Measurements from ENCODE around the gene FADS3.

Gene FADS3

DNA sequence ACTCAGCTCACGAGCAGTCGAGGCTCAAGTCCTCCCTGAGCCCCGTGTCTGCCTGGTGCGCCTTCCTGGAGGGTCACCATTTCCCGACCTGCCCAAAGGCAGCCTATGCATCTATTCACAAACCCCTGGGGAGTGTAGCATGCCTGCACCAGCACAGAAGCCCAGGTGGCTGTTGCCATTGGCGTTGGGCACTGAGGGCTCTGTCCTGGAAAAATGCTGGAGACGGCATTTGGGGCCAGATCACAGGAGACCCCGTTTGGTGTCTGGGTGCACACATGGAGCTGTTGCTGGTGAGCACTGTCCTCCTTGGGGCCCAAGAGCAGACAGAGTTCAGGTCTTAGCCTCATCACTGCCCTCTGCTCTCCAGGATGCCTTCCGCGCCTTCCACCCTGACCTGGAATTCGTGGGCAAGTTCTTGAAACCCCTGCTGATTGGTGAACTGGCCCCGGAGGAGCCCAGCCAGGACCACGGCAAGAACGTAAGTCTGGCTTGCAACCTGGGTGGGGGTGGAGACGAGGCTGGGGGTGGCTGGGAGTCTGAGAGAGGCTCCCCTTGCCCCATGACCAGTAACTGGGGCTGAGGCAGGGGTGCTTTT lies 53.8 kb downstream of the FADS3 start:
- no peak for DNase-seq (ENCODE audit: low spot score)
- TF ChIP-seq, protein P1, sequence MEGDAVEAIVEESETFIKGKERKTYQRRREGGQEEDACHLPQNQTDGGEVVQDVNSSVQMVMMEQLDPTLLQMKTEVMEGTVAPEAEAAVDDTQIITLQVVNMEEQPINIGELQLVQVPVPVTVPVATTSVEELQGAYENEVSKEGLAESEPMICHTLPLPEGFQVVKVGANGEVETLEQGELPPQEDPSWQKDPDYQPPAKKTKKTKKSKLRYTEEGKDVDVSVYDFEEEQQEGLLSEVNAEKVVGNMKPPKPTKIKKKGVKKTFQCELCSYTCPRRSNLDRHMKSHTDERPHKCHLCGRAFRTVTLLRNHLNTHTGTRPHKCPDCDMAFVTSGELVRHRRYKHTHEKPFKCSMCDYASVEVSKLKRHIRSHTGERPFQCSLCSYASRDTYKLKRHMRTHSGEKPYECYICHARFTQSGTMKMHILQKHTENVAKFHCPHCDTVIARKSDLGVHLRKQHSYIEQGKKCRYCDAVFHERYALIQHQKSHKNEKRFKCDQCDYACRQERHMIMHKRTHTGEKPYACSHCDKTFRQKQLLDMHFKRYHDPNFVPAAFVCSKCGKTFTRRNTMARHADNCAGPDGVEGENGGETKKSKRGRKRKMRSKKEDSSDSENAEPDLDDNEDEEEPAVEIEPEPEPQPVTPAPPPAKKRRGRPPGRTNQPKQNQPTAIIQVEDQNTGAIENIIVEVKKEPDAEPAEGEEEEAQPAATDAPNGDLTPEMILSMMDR (IDR thresholded peaks at IDR 0.05; ENCODE audit: extremely low read depth, missing control alignments) = no peak

DNA sequence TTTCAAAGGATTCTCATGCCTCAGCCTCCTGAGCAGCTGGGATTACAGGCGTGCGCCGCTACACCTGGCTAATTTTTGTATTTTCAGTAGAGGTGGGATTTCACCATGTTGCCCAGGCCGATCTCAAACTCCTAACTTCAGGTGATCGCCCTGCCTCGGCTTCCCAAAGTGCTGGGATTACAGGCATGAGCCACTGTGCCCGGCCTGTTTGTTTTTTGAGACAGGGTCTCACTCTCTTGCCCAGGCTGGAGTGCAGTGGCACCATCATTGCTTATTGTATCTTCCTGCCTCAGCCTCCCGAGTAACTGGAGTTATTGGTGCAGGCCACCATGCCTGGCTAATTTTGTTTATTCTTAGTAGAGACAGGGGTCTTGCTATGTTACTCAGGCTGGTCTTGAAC lies 55.2 kb downstream of the FADS3 start:
- TF ChIP-seq, protein P1 (IDR thresholded peaks at IDR 0.05; ENCODE audit: extremely low read depth, missing control alignments) = no peak
- DNase-seq (ENCODE audit: low spot score) = no peak

DNA sequence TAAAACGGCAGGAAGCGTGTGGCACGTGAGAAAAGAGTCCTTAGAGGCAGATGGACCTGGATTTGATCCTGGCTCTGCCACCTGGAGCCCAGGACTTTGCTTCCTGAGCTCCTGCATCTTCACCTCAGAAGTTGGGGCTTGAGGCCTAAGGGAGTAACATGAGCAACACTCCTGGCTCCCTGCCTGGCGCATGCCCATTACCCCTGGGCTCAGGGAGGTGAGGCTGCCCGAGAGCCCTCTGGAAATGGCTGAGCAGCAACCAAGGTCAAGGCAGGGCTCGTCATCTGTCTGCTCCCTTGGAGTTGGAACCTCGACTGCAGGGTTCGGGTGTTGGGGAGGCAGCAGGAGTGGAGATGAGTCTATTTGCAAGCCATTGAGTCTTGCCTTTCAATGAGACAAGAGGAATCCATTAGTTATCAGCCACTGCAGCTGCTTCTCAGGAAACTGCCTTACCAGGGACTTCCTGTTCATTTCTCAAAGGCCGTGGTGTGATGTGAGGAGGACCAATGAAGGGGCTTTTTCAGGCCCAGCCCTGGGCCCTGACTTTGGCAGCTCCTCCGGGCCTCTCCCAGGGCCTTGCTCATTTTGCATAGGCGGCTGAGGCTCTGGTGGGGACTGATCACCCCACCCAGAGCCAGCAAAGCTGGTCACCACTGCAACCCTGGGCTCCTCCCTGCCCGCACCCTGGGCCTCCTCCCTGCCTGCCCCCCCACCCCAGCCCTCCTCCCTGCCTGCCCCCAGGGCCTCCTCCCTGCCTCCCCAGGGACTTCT lies 56.9 kb downstream of the FADS3 start:
- peak; percentile 86 for DNase-seq (ENCODE audit: low spot score)
- TF ChIP-seq, protein P1 (IDR thresholded peaks at IDR 0.05; ENCODE audit: extremely low read depth, missing control alignments) = no peak

DNA sequence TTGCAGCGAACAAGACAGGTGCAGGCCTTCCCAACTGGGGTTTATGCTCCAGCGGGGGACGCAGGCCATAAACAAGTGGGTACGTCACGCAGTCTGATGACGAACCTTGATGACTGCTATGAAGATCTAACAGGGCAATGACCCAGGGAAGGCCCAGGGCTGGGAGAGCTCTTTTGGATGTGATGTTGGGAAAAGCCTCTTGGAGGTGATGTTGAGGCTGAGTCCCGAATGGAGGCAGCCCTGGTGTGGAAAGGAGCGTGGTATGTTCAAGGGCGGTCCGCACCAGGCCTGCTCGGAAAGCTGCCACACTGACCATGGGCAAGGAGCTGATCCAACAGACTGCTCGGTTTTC lies 57.4 kb downstream of the FADS3 start:
- DNase-seq (ENCODE audit: low spot score) = no peak
- TF ChIP-seq, protein P1 (IDR thresholded peaks at IDR 0.05; ENCODE audit: extremely low read depth, missing control alignments) = no peak

DNA sequence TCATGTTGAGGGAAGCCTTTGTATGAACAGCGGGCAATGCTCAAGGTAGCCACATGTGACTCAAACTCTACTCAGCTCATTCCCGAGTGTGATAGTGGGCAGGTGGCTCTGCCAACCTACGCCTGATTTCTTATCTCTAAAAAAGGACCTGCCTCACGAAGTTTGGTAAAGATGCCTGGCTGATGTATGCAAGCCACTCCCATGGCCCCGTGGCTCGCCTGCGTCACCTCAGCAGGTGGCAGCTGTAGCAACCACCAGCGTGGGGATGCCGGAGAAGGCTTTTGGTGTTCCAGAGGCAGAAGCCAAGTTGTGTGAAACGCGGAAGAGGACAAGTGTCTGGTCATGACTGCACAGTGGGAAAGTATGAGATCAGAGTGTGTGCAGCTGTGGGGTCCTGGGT lies 57.9 kb downstream of the FADS3 start:
- no peak for DNase-seq (ENCODE audit: low spot score)
- TF ChIP-seq, protein P1 (IDR thresholded peaks at IDR 0.05; ENCODE audit: extremely low read depth, missing control alignments) = no peak

DNA sequence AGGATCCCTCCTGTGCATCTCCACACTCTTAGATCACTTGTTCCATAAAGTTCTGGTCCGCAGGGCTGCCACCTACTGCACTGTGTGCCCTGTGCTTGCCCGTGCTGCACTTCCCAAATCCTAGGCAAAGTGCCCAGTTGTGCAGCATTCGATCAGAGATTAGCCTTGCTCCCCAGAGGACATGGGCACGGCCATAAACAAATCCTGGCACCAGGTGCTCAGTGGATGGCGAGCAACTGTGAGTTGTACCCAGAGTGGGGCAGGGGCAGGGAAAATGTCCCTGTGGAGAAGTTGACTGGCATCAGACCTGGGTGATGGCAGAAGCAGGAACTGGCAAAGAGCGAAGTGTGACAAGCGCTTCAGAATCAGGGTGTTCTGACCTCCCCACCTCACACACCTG lies 58.6 kb downstream of the FADS3 start:
- no peak for DNase-seq (ENCODE audit: low spot score)
- TF ChIP-seq, protein P1 (IDR thresholded peaks at IDR 0.05; ENCODE audit: extremely low read depth, missing control alignments) = no peak

DNA sequence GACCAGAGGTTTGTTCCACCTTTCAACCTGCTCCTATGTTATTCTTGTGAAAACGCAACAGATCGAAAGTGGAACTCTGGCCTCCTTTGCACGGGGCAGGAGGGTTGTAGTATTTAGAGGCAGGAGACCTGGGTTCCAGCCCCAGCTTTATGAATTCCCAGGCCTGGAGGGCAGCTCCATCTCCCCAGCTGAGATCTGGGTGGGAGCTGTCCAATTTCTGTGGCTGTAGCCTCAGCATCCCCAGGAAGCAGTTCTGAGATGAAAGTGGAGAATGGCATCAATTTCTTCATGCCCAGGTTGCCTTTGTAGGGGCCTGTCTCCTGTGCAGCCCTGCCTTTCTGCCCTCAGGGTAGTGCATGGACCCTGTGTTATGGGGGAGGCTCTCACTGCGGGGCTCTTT lies 59.1 kb downstream of the FADS3 start:
- TF ChIP-seq, protein P1 (IDR thresholded peaks at IDR 0.05; ENCODE audit: extremely low read depth, missing control alignments) = no peak
- no peak for DNase-seq (ENCODE audit: low spot score)
